GM12878 (cell line): ENCODE data around the gene ANO2. TPM values are rescaled to one million over a fixed set of nuclear protein-coding genes. Genes with fewer than 3 reads are reported as not detected.

Source experiments
- ATAC-seq: fragments of 200-7000 bp; cut with Tn5 transposase; 3 replicates; pipeline ENCODE4 v1.9.1; 2020; ENCODE audit warnings: mild to moderate bottlenecking, moderate library complexity
- BruUV-seq: library from RNA; stranded (reverse); fragments of 400-500 nt; replicated peaks from 2 replicates; lab custom pipeline; 2021; lab: Mats Ljungman, UMichigan
- CTCF ChIA-PET: fragments of 300-600 bp; sonication (Branson Sonifier 250); formaldehyde crosslinking; extraction: SDS; loops from one replicate; lab custom pipeline; 2021; ENCODE audit warnings: inconsistent platforms; lab: Yijun Ruan, JAX
- POLR2A ChIA-PET: fragments of 350-600 bp; formaldehyde crosslinking; extraction: SDS; loops from one replicate; lab custom pipeline; 2021; ENCODE audit warnings: inconsistent platforms; lab: Charles Lee
- RAD21 ChIA-PET: fragments of 300-600 bp; sonication (Branson Sonifier 250); formaldehyde crosslinking; loops from one replicate; lab custom pipeline; 2023; ENCODE audit warnings: antibody characterized with exemption; ENCODE audit not compliant: unreplicated experiment; lab: Charles Lee
- SMC1A ChIA-PET: fragments of 300-600 bp; sonication (Branson Sonifier 250); formaldehyde crosslinking; loops from one replicate; lab custom pipeline; 2023; ENCODE audit not compliant: unreplicated experiment, uncharacterized antibody; lab: Charles Lee
- DNase-seq: peaks from one replicate; pipeline ENCODE4 v3.0.0-alpha.2; 2011; ENCODE audit warnings: low read depth, low spot score
- FAIRE-seq: peaks from 3 replicates; lab custom pipeline; 2011; peaks lifted over from hg19 to GRCh38; lab: Jason Lieb, UNC
- H2AFZ ChIP-seq: 2 replicates; pipeline ENCODE4 v1.6.0; 2011; ENCODE audit warnings: low read depth, low read length, control low read depth; ENCODE audit not compliant: control insufficient read depth
- H3K27ac ChIP-seq: 2 replicates; pipeline ENCODE4 v1.5.1; 2011; ENCODE audit warnings: control low read depth; ENCODE audit not compliant: control insufficient read depth, insufficient read depth
- H3K27me3 ChIP-seq, 2 experiments: replicated peaks in 1 of 2; 2 replicates each; pipeline versions ENCODE4 v1.6.0 to v1.6.1; 2011; ENCODE audit warnings: low read length in 1 of 2; ENCODE audit not compliant: control insufficient read depth in 2 of 2, insufficient read depth in 2 of 2
- H3K36me3 ChIP-seq, 2 experiments: 2 replicates each; pipeline ENCODE4 v1.5.1; 2011; ENCODE audit warnings: low read length in 1 of 2; ENCODE audit not compliant: control insufficient read depth in 2 of 2, insufficient read depth in 2 of 2
- H3K4me1 ChIP-seq: 2 replicates; pipeline ENCODE4 v1.6.1; 2011; ENCODE audit warnings: mild to moderate bottlenecking, low read length, moderate library complexity, mixed read lengths; ENCODE audit not compliant: control insufficient read depth, insufficient read depth
- H3K4me2 ChIP-seq: 2 replicates; pipeline ENCODE4 v1.6.0; 2011; ENCODE audit warnings: control low read depth; ENCODE audit not compliant: control insufficient read depth, insufficient read depth
- H3K4me3 ChIP-seq: fragments of 200-600 bp; sonication (generic); 2 replicates; pipeline ENCODE4 v1.5.1; 2016
- H3K79me2 ChIP-seq: 2 replicates; pipeline ENCODE4 v1.6.0; 2011; ENCODE audit warnings: low read length; ENCODE audit not compliant: control insufficient read depth, insufficient read depth
- H3K9ac ChIP-seq: 2 replicates; pipeline ENCODE4 v1.8.0; 2011; ENCODE audit warnings: low read length, control low read depth, mixed read lengths; ENCODE audit not compliant: control insufficient read depth, insufficient read depth
- H3K9me3 ChIP-seq: replicated peaks from 3 replicates; pipeline ENCODE4 v1.5.1; 2011; ENCODE audit warnings: mild to moderate bottlenecking, low read length; ENCODE audit not compliant: control insufficient read depth, insufficient read depth
- H4K20me1 ChIP-seq: 2 replicates; pipeline ENCODE4 v1.6.0; 2011; ENCODE audit not compliant: control insufficient read depth, insufficient read depth
- ATF7 ChIP-seq: fragments of 450-650 bp; IDR thresholded peaks from 2 replicates; pipeline ENCODE4 v1.6.1; 2016; ENCODE audit warnings: low read depth, mild to moderate bottlenecking
- DPF2 ChIP-seq: fragments of 450-650 bp; IDR thresholded peaks from 2 replicates; pipeline ENCODE4 v1.6.1; 2017; ENCODE audit warnings: mild to moderate bottlenecking
- ESRRA ChIP-seq: IDR thresholded peaks from 2 replicates; pipeline ENCODE4 v1.6.1; 2012; ENCODE audit warnings: mild to moderate bottlenecking, low read length, improper control_type of control experiment
- NFYA ChIP-seq: IDR thresholded peaks from 2 replicates; pipeline ENCODE4 v1.6.1; 2011; ENCODE audit warnings: low read depth, mild to moderate bottlenecking, low read length, improper control_type of control experiment, borderline replicate concordance
- NRF1 ChIP-seq: conservative IDR thresholded peaks from 2 replicates; pipeline ENCODE4 v1.6.1; 2011; ENCODE audit warnings: mild to moderate bottlenecking, low read depth, low read length, improper control_type of control experiment
- POU2F2 ChIP-seq: IDR thresholded peaks from 3 replicates; pipeline ENCODE4 v1.6.1; 2011; ENCODE audit warnings: low read depth, mild to moderate bottlenecking, low read length, borderline replicate concordance
- REST ChIP-seq: IDR thresholded peaks from 2 replicates; pipeline ENCODE4 v1.6.1; 2012; ENCODE audit warnings: mild to moderate bottlenecking, low read depth, low read length
- RUNX3 ChIP-seq: IDR thresholded peaks from 2 replicates; pipeline ENCODE4 v1.6.1; 2012; ENCODE audit warnings: low read length, inconsistent platforms
- SPI1 ChIP-seq: IDR thresholded peaks from 2 replicates; pipeline ENCODE4 v1.6.1; 2011; ENCODE audit warnings: low read depth, mild to moderate bottlenecking, low read length, moderate library complexity, borderline replicate concordance; ENCODE audit not compliant: insufficient read depth
- TARDBP ChIP-seq: IDR thresholded peaks from 2 replicates; pipeline ENCODE4 v1.6.1; 2016; ENCODE audit warnings: borderline replicate concordance
- WGBS: methylation state at CpG from one replicate; pipeline ENCODE4 v1.1.6; 2016; ENCODE audit warnings: low lambda C conversion rate; ENCODE audit not compliant: insufficient replicate concordance, insufficient coverage; ENCODE audit errors: missing lambda C conversion rate; 5-methylcytosine and 5-hydroxymethylcytosine counted together
- in situ Hi-C: fragments of 300-500 bp; cut with MboI; formaldehyde crosslinking; loops from 9 replicates; pipeline ENCODE4 v1.14.3; 2018; ENCODE audit warnings: mixed read lengths
- intact Hi-C: fragments of 100-400 bp; cut with micrococcal nuclease; formaldehyde crosslinking; loops from one replicate; pipeline ENCODE4 v1.14.2; 2022; ENCODE audit not compliant: unreplicated experiment
- polyA plus RNA-seq, 11 experiments: library from polyadenylated mRNA; depleted of rRNA in 4 of 11; unstranded in 6 of 11; stranded (reverse) in 5 of 11; fragments of >200 nt; fragmentation: Nextera tagmentation in 4 of 11; fragmentation: Illumina TruSeq in 1 of 11; extraction: Ambion mirVana in 4 of 11; extraction: Trizol in 1 of 11; gene quantifications; 1 replicate in 1 of 11; 2 replicates in 10 of 11; pipeline versions ENCODE4 v1.2.1 to v1.2.3, GENCODE V29; 2011 to 2016; ENCODE audit warnings: inconsistent platforms in 2 of 11, missing spikeins in 2 of 11, low read depth in 1 of 11
- total RNA-seq, 4 experiments: library from RNA; depleted of rRNA in 3 of 4; stranded (reverse); fragments of >200 nt in 3 of 4; fragmentation: Illumina TruSeq in 1 of 4; extraction: Trizol in 1 of 4; gene quantifications; 2 replicates each; pipeline versions ENCODE4 v1.2.1 to v1.2.3, GENCODE V29; 2013 to 2021
- TF ChIP-seq, protein P1 (sequence below): fragments of 450-650 bp; IDR thresholded peaks from 2 replicates; pipeline ENCODE4 v1.6.1; 2017; ENCODE audit warnings: mild to moderate bottlenecking
- TF ChIP-seq, protein P2 (sequence below): fragments of 150-350 bp; IDR thresholded peaks from 2 replicates; pipeline ENCODE4 v1.6.1; 2014; ENCODE audit warnings: mild to moderate bottlenecking, low read depth, low read length

The ANO2 gene
- total and polyA plus RNA-seq, 10 of the 15 experiments (the other 5 are each of a cell fraction or from before 2014, with no cell fraction given) = not detected

- no peak overlapping the region for H3K27ac ChIP-seq
- DNase-seq (no peak), FAIRE-seq (no peak), ATAC-seq (no peak)
- no peak overlapping the region for H3K9ac ChIP-seq
- SMC1A ChIA-PET = no interaction called here
- no peaks in the 10 kb centered on the region for H3K36me3 ChIP-seq
- RAD21 ChIA-PET = no interaction called here
- intact Hi-C loops (no loop called here), in situ Hi-C loops (no loop called here)
- WGBS = 2% methylated on average over 4 of the region's 4 CpGs
- H3K4me3 ChIP-seq = no peak overlapping the region
- H4K20me1 ChIP-seq = no peaks in the 10 kb centered on the region
- CTCF ChIA-PET = no interaction called here
- peaks cover 0 to 3% of the 10 kb centered on the region in 2 experiments; a peak in 2 of 4 replicates for H3K27me3 ChIP-seq
- no peaks in the 10 kb centered on the region for H3K4me1 ChIP-seq
- POLR2A ChIA-PET = no interaction called here
- BruUV-seq = no TSS peak
- no peak overlapping the region for H2AFZ ChIP-seq
- H3K79me2 ChIP-seq = no peaks in the 10 kb centered on the region
- no peak for TF ChIP-seq NFYA
- TF ChIP-seq POU2F2 = no peak
- TF ChIP-seq, protein P1, sequence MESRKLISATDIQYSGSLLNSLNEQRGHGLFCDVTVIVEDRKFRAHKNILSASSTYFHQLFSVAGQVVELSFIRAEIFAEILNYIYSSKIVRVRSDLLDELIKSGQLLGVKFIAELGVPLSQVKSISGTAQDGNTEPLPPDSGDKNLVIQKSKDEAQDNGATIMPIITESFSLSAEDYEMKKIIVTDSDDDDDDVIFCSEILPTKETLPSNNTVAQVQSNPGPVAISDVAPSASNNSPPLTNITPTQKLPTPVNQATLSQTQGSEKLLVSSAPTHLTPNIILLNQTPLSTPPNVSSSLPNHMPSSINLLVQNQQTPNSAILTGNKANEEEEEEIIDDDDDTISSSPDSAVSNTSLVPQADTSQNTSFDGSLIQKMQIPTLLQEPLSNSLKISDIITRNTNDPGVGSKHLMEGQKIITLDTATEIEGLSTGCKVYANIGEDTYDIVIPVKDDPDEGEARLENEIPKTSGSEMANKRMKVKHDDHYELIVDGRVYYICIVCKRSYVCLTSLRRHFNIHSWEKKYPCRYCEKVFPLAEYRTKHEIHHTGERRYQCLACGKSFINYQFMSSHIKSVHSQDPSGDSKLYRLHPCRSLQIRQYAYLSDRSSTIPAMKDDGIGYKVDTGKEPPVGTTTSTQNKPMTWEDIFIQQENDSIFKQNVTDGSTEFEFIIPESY = no peak
- TF ChIP-seq, protein P2, sequence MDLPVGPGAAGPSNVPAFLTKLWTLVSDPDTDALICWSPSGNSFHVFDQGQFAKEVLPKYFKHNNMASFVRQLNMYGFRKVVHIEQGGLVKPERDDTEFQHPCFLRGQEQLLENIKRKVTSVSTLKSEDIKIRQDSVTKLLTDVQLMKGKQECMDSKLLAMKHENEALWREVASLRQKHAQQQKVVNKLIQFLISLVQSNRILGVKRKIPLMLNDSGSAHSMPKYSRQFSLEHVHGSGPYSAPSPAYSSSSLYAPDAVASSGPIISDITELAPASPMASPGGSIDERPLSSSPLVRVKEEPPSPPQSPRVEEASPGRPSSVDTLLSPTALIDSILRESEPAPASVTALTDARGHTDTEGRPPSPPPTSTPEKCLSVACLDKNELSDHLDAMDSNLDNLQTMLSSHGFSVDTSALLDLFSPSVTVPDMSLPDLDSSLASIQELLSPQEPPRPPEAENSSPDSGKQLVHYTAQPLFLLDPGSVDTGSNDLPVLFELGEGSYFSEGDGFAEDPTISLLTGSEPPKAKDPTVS = no peak
- TF ChIP-seq TARDBP = no peak
- no peak for TF ChIP-seq RUNX3
- TF ChIP-seq DPF2 = no peak
- TF ChIP-seq NRF1 = no peak
- no peak for TF ChIP-seq SPI1
- no peak for TF ChIP-seq ESRRA
- TF ChIP-seq REST = no peak
- no peak for TF ChIP-seq ATF7
- H3K9me3 ChIP-seq = no peaks in the 10 kb centered on the region
- no peak overlapping the region for H3K4me2 ChIP-seq
These were observed 358.9 kb downstream of the ANO2 start for GRCh38 chr12:5586201-5586600.
